Spleen (tissue), 11 donors: Measurements from ENCODE around the gene ZNF500. TPM values are rescaled to one million over a fixed set of nuclear protein-coding genes. Genes with fewer than 3 reads are reported as not detected.
A peak's percentile ranks its signal among the peaks of the same experiment; 100 is the strongest.

Experiments
- DNase-seq: peaks from one replicate; pipeline ENCODE4 v3.0.0-alpha.2; 2020
- H3K27ac ChIP-seq, 8 donors: fragments of 200-600 bp; sonication (generic) in 7 of 8; 1 replicate in 4 of 8; 2 replicates in 4 of 8; pipeline versions ENCODE4 v1.5.0 to v1.8.0; 2016 to 2021; ENCODE audit warnings: inconsistent platforms in 4 of 8, mild to moderate bottlenecking in 4 of 8, moderate library complexity in 1 of 8
- H3K27me3 ChIP-seq, 7 donors: fragments of 200-600 bp; sonication (generic) in 6 of 7; replicated peaks in 1 of 7; 1 replicate in 4 of 7; 2 replicates in 3 of 7; pipeline versions ENCODE4 v1.5.0 to v1.8.0; 2016 to 2021; ENCODE audit warnings: inconsistent platforms in 3 of 7, mild to moderate bottlenecking in 1 of 7
- H3K36me3 ChIP-seq, 6 donors: fragments of 200-600 bp; sonication (generic) in 5 of 6; 1 replicate in 4 of 6; 2 replicates in 2 of 6; pipeline versions ENCODE4 v1.5.0 to v1.8.0; 2016 to 2021; ENCODE audit warnings: inconsistent platforms in 2 of 6
- H3K4me1 ChIP-seq, 6 donors: fragments of 200-600 bp; sonication (generic) in 5 of 6; 1 replicate in 3 of 6; 2 replicates in 3 of 6; pipeline versions ENCODE4 v1.5.0 to v1.8.0; 2016 to 2021; ENCODE audit warnings: inconsistent platforms in 3 of 6
- H3K4me3 ChIP-seq, 8 donors: fragments of 200-600 bp; sonication (generic) in 7 of 8; 1 replicate in 4 of 8; 2 replicates in 4 of 8; pipeline versions ENCODE4 v1.5.0 to v1.8.0; 2016 to 2021; ENCODE audit warnings: inconsistent platforms in 4 of 8, mild to moderate bottlenecking in 4 of 8, moderate library complexity in 2 of 8
- H3K9me3 ChIP-seq, 8 donors: fragments of 200-600 bp; sonication (generic) in 7 of 8; 1 replicate in 4 of 8; 2 replicates in 4 of 8; pipeline versions ENCODE4 v1.5.0 to v1.8.0; 2016 to 2021; ENCODE audit warnings: inconsistent platforms in 4 of 8
- CTCF ChIP-seq, 11 experiments: fragments of 200-600 bp in 7 of 11; fragments of 450-650 bp in 4 of 11; sonication (generic) in 4 of 11; IDR thresholded peaks in 8 of 11; conservative IDR thresholded peaks in 3 of 11; 1 replicate in 7 of 11; 2 replicates in 4 of 11; pipeline versions ENCODE4 v1.4.0 to v1.8.0; 2016 to 2021; ENCODE audit warnings: antibody characterized with exemption in 11 of 11, inconsistent platforms in 4 of 11, mild to moderate bottlenecking in 1 of 11
- POLR2A ChIP-seq, 3 donors: fragments of 450-650 bp; IDR thresholded peaks; one replicate each; pipeline ENCODE4 v1.5.1; 2017; ENCODE audit warnings: antibody characterized with exemption in 3 of 3, mild to moderate bottlenecking in 1 of 3
- POLR2AphosphoS5 ChIP-seq, 3 donors: sonication (generic); formaldehyde crosslinking; IDR thresholded peaks; one replicate each; pipeline ENCODE4 v1.5.1; 2017; ENCODE audit warnings: antibody characterized with exemption in 3 of 3
- WGBS, 5 donors: extraction: QIAGEN DNeasy Blood & Tissue Kit in 3 of 5; methylation state at CpG; one replicate each; pipeline versions ENCODE4 v1.1.5 to v1.1.7; 2013 to 2018; 5-methylcytosine and 5-hydroxymethylcytosine counted together
- intact Hi-C: fragments of 100-400 bp; cut with DNase I; formaldehyde crosslinking; loops from one replicate; pipeline ENCODE4 v1.15.0; 2023; ENCODE audit warnings: low total_unique reads
- polyA plus RNA-seq, 3 donors: library from polyadenylated mRNA; stranded (reverse); fragments of 200-250 nt; gene quantifications; one replicate each; pipeline ENCODE4 v1.2.1, GENCODE V29; 2013
- total RNA-seq, 7 donors: library from RNA; depleted of rRNA in 3 of 7; stranded (reverse); fragments of >200 nt in 3 of 7; fragmentation: NEBNext Ultra II Directional in 4 of 7; extraction: Animal tissue kit (Norgen Biotek cat#: 25700) in 4 of 7; gene quantifications; one replicate each; pipeline versions ENCODE4 v1.1.0 to v1.2.1, GENCODE V29; 2016 to 2021
- donor health status: healthy with polysubstance abuse.
- donor health status: DM: no; HTN: no; CAD: no; lungs with moderate emphysema.
- donor health status: DM: no; HTN: no; CAD: no.
- donor health status: Bipolar disorder and iron deficiency.
- donor health status: healthy.
- donor health status: DM: no; HTN: no; CAD: no.
- donor health status: DM: yes; HTN: yes; CAD: no.

The ZNF500 gene
- total and polyA plus RNA-seq, 10 donors: 2.5 to 32.3 (median 19.0) TPM

- no peak for DNase-seq
- H3K36me3 ChIP-seq: peaks cover 0 to 98% (median 67%) of the 10 kb centered on the region in 6 donors
- H3K4me3 ChIP-seq: no peak overlapping the region
- H3K27me3 ChIP-seq: no peaks in the 10 kb centered on the region
- TF ChIP-seq CTCF (IDR thresholded peaks at IDR 0.05 in 8 of 11, conservative IDR thresholded peaks at IDR 0.05 in 3 of 11) (no peak), POLR2AphosphoS5 (IDR thresholded peaks at IDR 0.05) (peak in 1 of 3 donors; percentile 17)
- H3K9me3 ChIP-seq: no peaks in the 10 kb centered on the region
- H3K27ac ChIP-seq: no peak overlapping the region
- intact Hi-C loops: no loop called here
- 93 to 95% (median 94%) methylated on average over 11 to 17 of the region's 17 CpGs for WGBS, 5 donors
- H3K4me1 ChIP-seq: no peaks in the 10 kb centered on the region
Observed at GRCh38 chr16:4701791-4702465, 65.0 kb downstream of the ZNF500 start.

DNA sequence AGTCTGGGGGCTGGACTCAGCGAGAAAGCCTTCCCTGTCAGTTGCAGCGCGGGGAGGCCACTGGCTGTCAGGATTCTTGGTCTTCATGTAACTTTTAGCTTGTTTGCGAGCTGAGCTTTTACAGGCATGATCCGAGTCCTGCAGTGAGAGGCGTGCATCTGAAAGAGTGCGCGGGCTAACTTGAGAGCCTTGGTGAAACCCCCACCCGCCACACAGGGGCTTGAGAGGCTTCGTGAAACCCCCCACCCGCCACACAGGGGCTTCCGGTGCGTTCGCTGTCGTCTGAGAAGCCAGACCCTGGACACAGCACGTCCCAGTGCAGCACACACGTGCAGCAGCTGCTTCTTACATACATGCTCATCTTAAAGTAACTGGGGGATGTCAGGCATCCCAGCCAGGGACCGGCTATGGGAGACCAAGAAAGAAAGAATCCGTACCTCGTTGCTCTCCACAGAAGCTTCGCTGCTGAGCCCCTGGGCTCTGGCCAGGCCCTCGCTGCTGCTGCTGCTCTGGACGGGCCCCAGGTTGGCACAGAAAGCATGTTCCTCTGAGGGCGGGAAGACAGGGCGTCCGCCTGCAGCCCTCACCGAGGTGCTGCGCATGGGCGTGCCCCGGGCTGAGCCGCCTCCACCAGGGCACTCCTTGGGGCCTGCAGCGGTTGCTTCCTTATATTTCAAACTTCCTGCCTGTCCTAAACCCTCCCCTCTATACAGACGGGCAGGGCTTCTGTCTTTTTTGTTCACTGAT lies 65.8 kb downstream of the ZNF500 start:
- no peak for DNase-seq
- 87 to 93% (median 91%) methylated on average over 30 to 33 of the region's 33 CpGs for WGBS, 5 donors
- peaks cover 0 to 1% (median 0%) of the 10 kb centered on the region in 6 donors for H3K4me1 ChIP-seq
- no peak for TF ChIP-seq CTCF (IDR thresholded peaks at IDR 0.05 in 8 of 11, conservative IDR thresholded peaks at IDR 0.05 in 3 of 11)
- H3K4me3 ChIP-seq: no peak overlapping the region
- H3K27me3 ChIP-seq: no peaks in the 10 kb centered on the region
- no peak overlapping the region for H3K27ac ChIP-seq
- intact Hi-C loops: no loop called here
- no peaks in the 10 kb centered on the region for H3K9me3 ChIP-seq
- peaks cover 0 to 98% (median 72%) of the 10 kb centered on the region in 6 donors for H3K36me3 ChIP-seq

DNA sequence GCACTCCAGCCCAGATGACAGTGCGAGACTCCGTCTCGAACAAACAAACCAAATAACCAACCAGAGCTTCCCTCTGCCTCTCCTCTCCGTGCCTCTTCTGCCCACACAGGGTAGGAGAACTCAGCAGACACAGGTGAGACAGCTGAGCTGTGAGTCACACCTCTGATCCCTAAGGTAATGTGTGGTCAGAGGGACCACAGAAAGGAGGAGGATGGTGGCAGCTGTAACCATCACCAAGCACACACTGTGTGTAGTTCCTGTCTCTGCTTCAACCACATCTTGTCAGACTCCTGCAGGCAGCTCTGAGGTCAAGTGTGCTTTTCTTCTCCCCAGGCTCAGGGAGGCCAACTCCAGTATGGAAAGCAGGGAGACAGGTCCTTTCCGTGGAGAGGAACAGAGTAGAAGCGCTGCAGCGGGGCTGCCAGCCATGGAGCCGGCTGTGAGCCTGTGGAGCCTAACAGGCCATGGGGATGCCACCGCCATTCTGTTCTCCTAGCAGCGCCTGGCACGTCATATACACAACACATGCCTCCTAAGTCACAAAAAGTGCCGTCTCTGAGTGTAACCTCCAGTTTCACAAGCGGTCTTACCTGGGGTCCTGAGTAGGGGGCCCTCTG lies 66.5 kb downstream of the ZNF500 start:
- Histone ChIP-seq H3K27ac (no peak overlapping the region), H3K36me3 (peaks cover 0 to 98% (median 79%) of the 10 kb centered on the region in 6 donors), H3K9me3 (no peaks in the 10 kb centered on the region), H3K27me3 (no peaks in the 10 kb centered on the region), H3K4me1 (peaks cover 0 to 8% (median 3%) of the 10 kb centered on the region in 6 donors), H3K4me3 (no peak overlapping the region)
- DNase-seq: no peak
- TF ChIP-seq POLR2AphosphoS5 (IDR thresholded peaks at IDR 0.05) (no peak), CTCF (IDR thresholded peaks at IDR 0.05 in 8 of 11, conservative IDR thresholded peaks at IDR 0.05 in 3 of 11) (no peak), POLR2A (IDR thresholded peaks at IDR 0.05) (no peak)
- 90 to 97% (median 90%) methylated on average over 13 of the region's 13 CpGs for WGBS, 5 donors
- intact Hi-C loops: no loop called here

- DNase-seq: no peak
- 88 to 98% (median 95%) methylated on average over 5 to 19 of the region's 19 CpGs for WGBS, 5 donors
- no peaks in the 10 kb centered on the region for H3K9me3 ChIP-seq
- no peak overlapping the region for H3K27ac ChIP-seq
- TF ChIP-seq POLR2A (IDR thresholded peaks at IDR 0.05) (no peak), CTCF (IDR thresholded peaks at IDR 0.05 in 8 of 11, conservative IDR thresholded peaks at IDR 0.05 in 3 of 11) (no peak), POLR2AphosphoS5 (IDR thresholded peaks at IDR 0.05) (peak in 1 of 3 donors; percentile 15)
- no peak overlapping the region for H3K4me3 ChIP-seq
- H3K27me3 ChIP-seq: no peaks in the 10 kb centered on the region
- H3K4me1 ChIP-seq: peaks cover 4 to 22% (median 17%) of the 10 kb centered on the region in 6 donors
- peaks cover 0 to 93% (median 72%) of the 10 kb centered on the region in 6 donors for H3K36me3 ChIP-seq
- intact Hi-C loops: no loop called here
Observed at GRCh38 chr16:4699046-4699556, 67.9 kb downstream of the ZNF500 start.
